Kidney (tissue), 14 donors: ENCODE measurements around the gene MMRN1. TPM values are rescaled to one million over a fixed set of nuclear protein-coding genes. Genes with fewer than 3 reads are reported as not detected.
A peak's percentile ranks its signal among the peaks of the same experiment; 100 is the strongest.
"Not testable (repeated sequence)": the region's sequence is repeated elsewhere in the genome, so short reads cannot be mapped to it uniquely, and the experiment has no call there.

Source experiments
- DNase-seq, 5 donors: peaks; one replicate each; pipeline ENCODE4 v3.0.0-alpha.2; 2013 to 2020
- FAIRE-seq: peaks from 2 replicates; lab custom pipeline; 2012; peaks lifted over from hg19 to GRCh38; lab: Jason Lieb, UNC
- H3K27ac ChIP-seq, 2 donors: one replicate each; pipeline ENCODE4 v1.7.0; 2013; ENCODE audit warnings: low read depth in 2 of 2, low read length in 2 of 2, inconsistent platforms in 1 of 2
- H3K27me3 ChIP-seq: one replicate; pipeline ENCODE4 v1.7.1; 2013; ENCODE audit warnings: low read length, inconsistent platforms; ENCODE audit not compliant: control insufficient read depth, insufficient read depth
- H3K36me3 ChIP-seq, 3 donors: one replicate each; pipeline versions ENCODE4 v1.7.0 to v1.7.1; 2013; ENCODE audit warnings: low read length in 3 of 3, control low read depth in 1 of 3, inconsistent platforms in 1 of 3; ENCODE audit not compliant: insufficient read depth in 3 of 3, control insufficient read depth in 2 of 3
- H3K4me1 ChIP-seq, 3 donors: one replicate each; pipeline versions ENCODE4 v1.7.0 to v1.7.1; 2013; ENCODE audit warnings: low read length in 3 of 3, inconsistent platforms in 1 of 3, low read depth in 1 of 3; ENCODE audit not compliant: control insufficient read depth in 2 of 3, insufficient read depth in 2 of 3
- H3K4me3 ChIP-seq, 3 donors: one replicate each; pipeline versions ENCODE4 v1.7.0 to v1.8.1; 2013; ENCODE audit warnings: low read length in 3 of 3, control low read depth in 1 of 3, inconsistent platforms in 1 of 3
- H3K9ac ChIP-seq, 3 donors: one replicate each; pipeline versions ENCODE4 v1.7.0 to v1.7.1; 2013; ENCODE audit warnings: low read length in 3 of 3, control low read depth in 1 of 3, inconsistent platforms in 1 of 3
- H3K9me3 ChIP-seq, 3 donors: one replicate each; pipeline versions ENCODE4 v1.7.0 to v1.7.1; 2013; ENCODE audit warnings: low read length in 3 of 3, control low read depth in 1 of 3, inconsistent platforms in 1 of 3; ENCODE audit not compliant: control insufficient read depth in 2 of 3, insufficient read depth in 1 of 3
- CTCF ChIP-seq: IDR thresholded peaks from 3 replicates; pipeline ENCODE4 v1.5.1; 2012; ENCODE audit warnings: mild to moderate bottlenecking, moderate library complexity, borderline replicate concordance; ENCODE audit not compliant: insufficient read depth; ENCODE audit errors: extremely low read depth
- intact Hi-C: fragments of 100-400 bp; cut with DNase I; formaldehyde crosslinking; loops from one replicate; pipeline ENCODE4 v1.11.1; 2022
- polyA plus RNA-seq: library from polyadenylated mRNA; stranded (reverse); fragments of 350-450 nt; fragmentation: Illumina TruSeq; extraction: RNeasy Lipid Tissue Mini Kit (QIAGEN cat#74804); gene quantifications from one replicate; pipeline ENCODE4 v1.2.3, GENCODE V29; 2014; ENCODE audit warnings: low read depth, low replicate concordance; ENCODE audit not compliant: insufficient read depth
- total RNA-seq: library from RNA; stranded (reverse); fragmentation: NEBNext Ultra II Directional; extraction: Animal tissue kit (Norgen Biotek cat#: 25700); gene quantifications from one replicate; pipeline ENCODE4 v1.2.1, GENCODE V29; 2021
- donor health status: control.
- donor health status: control.
- donor health status: control.
- donor health status: control.
- donor health status: control.
- donor health status: DM: yes; HTN: yes; CAD: no.
- donor health status: Normal renal cell carcinoma (clear cell type).

MMRN1 gene
- total and polyA plus RNA-seq, 2 donors from 2014 or later: 0.62 to 28.9 TPM

- no peak for DNase-seq
- Histone ChIP-seq H3K27ac (no peak overlapping the region), H3K9ac (no peak overlapping the region), H3K4me1 (no peaks in the 10 kb centered on the region), H3K27me3 (no peaks in the 10 kb centered on the region), H3K9me3 (no peaks in the 10 kb centered on the region), H3K4me3 (no peak overlapping the region), H3K36me3 (no peaks in the 10 kb centered on the region)
- FAIRE-seq: no peak
- intact Hi-C loops: no loop called here
- TF ChIP-seq CTCF: no peak
Observed at GRCh38 chr4:89899854-89900253, 5.2 kb downstream of the MMRN1 start.

- H3K27ac ChIP-seq, intact Hi-C loops, H3K9me3 ChIP-seq, H3K4me1 ChIP-seq, H3K9ac ChIP-seq, H3K27me3 ChIP-seq, H3K36me3 ChIP-seq, H3K4me3 ChIP-seq: not testable (repeated sequence)
- DNase-seq (peak in 4 of 5 donors; percentile 43 to 74 (median 59)), FAIRE-seq (peak; percentile 39)
- peak; percentile 82 for TF ChIP-seq CTCF
Observed at GRCh38 chr4:89901808-89902431, 7.3 kb downstream of the MMRN1 start.

GRCh38 chr4:89904524-89904923 lies 9.9 kb downstream of the MMRN1 start:
- Histone ChIP-seq H3K4me3 (no peak overlapping the region), H3K27ac (no peak overlapping the region), H3K27me3 (no peaks in the 10 kb centered on the region), H3K36me3 (no peaks in the 10 kb centered on the region), H3K9me3 (no peaks in the 10 kb centered on the region), H3K4me1 (no peaks in the 10 kb centered on the region), H3K9ac (no peak overlapping the region)
- intact Hi-C loops: no loop called here
- DNase-seq (no peak), FAIRE-seq (no peak)
- TF ChIP-seq CTCF: no peak

- no peak for FAIRE-seq
- intact Hi-C loops: no loop called here
- H3K9ac ChIP-seq: no peak overlapping the region
- no peaks in the 10 kb centered on the region for H3K9me3 ChIP-seq
- no peak overlapping the region for H3K4me3 ChIP-seq
- no peak for DNase-seq
- no peaks in the 10 kb centered on the region for H3K27me3 ChIP-seq
- no peaks in the 10 kb centered on the region for H3K4me1 ChIP-seq
- H3K36me3 ChIP-seq: no peaks in the 10 kb centered on the region
- no peak for TF ChIP-seq CTCF
- no peak overlapping the region for H3K27ac ChIP-seq
Observed at GRCh38 chr4:89906316-89906715, 11.7 kb downstream of the MMRN1 start.
